Measurements from ENCODE around the gene MPZL3.

GRCh38 chr11:118247041-118247440 is 5.1 kb downstream of the MPZL3 start:
- TF ChIP-seq CTCF (conservative IDR thresholded peaks at IDR 0.05 in 1 of 2, IDR thresholded peaks at IDR 0.05 in 1 of 2; ENCODE audit: extremely low read depth in 1 of 2, insufficient read depth in 1 of 2, low read depth in 1 of 2, low read length in 2 of 2) = no peak
- TF ChIP-seq EZH2 (IDR thresholded peaks at IDR 0.05; ENCODE audit: borderline replicate concordance, low read length) = no peak
